Measurements from ENCODE around the gene PPIA.

PPIA gene

DNA sequence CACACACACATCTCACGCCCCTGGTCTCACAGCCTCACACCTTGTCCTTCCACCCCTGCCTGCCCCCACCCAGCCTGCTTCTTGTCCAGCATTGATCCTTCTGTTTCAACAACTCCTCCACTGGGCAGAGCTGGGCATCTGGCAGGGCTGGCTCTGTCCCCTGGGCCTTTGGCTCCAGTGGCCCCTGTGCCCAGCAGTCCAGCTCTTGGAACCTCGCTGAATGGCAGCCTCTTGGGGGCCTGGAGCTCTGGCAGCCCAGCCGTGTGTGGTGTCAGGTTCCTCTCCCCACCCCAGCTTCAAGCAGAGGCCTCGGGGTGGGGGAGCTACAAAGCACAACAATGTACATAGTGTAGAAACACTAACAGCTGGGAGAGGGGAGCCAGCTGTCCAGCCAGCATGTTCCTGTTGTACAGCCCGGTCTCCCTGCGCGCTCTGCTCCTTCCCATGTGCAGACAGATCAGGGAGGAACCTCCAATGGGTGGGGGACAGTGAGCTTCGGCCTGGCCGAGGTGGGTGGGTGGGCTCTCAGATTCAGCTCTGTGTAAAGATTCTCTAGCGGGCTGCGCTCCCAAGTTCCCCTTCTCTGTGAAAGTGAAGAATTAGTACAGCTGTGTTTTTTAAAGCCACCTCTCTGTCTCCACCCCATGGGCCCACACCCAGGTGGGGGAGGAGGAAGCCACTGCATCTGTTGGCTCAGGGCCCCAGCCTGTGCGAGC lies 28.4 kb upstream of the PPIA start:
- TF ChIP-seq GATA3 (IDR thresholded peaks at IDR 0.05; ENCODE audit: low read depth, low read length) = no peak
- no peak for TF ChIP-seq GATA2 (IDR thresholded peaks at IDR 0.05; ENCODE audit: low read depth, low read length)

DNA sequence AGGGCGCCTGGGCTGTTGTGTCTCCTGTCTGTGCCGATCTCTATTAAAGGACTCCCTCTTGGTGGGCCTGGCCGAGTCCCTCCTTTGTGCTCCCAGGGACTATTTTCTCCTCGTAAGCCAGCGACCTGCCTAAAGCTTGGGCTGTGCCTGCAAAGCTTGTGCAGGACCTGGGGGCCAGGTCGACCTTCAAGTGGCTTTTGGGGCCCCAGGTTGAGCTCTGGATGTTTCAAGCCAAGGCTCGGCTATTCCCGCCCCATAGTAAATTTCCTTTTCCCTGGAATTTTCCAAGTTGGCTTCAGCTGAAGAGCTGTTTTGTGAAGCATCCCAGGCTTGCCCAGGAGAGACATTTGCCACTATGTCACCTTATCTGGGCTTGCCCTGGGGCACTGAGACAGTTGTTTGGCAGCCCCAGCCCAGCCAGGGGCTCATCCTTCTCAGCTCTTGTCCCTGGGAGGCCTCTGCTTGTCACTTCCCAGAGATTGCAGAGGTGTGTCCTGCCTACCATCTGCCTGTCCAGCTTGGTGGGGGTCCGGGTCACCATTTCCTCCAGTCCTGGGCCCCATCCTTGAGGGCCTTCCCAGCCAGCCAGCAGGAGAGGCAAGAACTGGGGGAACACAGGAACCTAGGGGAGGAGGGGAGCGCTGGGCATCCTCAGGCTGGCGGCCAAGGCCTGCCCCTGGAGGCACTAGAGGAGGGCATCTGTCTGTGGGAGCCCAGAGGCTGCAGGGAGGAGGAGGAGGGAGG lies 27.7 kb upstream of the PPIA start:
- no peak for TF ChIP-seq GATA3 (IDR thresholded peaks at IDR 0.05; ENCODE audit: low read depth, low read length)
- TF ChIP-seq GATA2 (IDR thresholded peaks at IDR 0.05; ENCODE audit: low read depth, low read length) = no peak

DNA sequence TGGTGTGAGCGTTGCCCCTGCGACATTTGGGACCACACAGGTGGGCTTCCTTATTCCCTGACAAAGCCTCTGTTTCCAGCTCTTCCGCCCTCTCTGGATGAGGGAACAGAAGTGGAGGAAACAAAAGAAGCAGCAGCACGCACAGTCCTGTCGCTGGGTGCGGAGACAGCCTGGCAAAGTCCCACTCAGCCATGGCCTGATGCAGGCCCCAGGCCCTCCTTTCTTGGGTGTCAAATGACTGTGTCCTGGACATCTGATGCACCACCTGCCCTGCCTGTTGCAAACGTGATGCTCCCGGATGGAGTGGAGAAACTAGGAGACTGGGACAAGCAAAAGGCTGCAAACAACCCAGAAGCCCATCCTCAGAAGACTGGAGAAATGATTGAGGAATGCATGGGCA lies 27.1 kb upstream of the PPIA start:
- TF ChIP-seq GATA3 (IDR thresholded peaks at IDR 0.05; ENCODE audit: low read depth, low read length) (no peak), GATA2 (IDR thresholded peaks at IDR 0.05; ENCODE audit: low read depth, low read length) (no peak)

DNA sequence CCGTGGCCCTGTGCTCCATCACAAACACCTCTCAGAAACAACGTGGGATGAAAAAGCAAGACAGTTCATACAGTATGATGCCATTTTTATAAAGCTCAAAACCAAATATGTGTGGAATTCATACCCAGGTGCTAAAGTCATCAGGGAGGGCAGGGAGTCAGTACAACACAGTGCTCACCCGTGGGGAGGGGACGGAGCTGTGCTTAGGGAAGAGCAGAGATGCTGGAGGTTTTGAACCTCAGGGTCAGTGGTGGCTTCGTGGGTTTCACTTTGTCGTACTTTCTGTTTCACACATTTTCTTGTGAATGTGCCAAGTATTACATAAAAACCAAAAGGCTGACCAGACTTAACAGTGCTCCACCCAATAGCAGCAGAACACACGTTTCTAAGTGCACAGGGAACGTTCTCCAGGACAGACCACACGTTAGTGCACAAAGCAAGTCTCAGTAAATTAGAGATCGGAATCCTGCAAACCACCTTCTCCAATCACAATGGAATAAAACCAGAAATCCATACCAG lies 26.6 kb upstream of the PPIA start:
- no peak for TF ChIP-seq GATA2 (IDR thresholded peaks at IDR 0.05; ENCODE audit: low read depth, low read length)
- no peak for TF ChIP-seq GATA3 (IDR thresholded peaks at IDR 0.05; ENCODE audit: low read depth, low read length)

DNA sequence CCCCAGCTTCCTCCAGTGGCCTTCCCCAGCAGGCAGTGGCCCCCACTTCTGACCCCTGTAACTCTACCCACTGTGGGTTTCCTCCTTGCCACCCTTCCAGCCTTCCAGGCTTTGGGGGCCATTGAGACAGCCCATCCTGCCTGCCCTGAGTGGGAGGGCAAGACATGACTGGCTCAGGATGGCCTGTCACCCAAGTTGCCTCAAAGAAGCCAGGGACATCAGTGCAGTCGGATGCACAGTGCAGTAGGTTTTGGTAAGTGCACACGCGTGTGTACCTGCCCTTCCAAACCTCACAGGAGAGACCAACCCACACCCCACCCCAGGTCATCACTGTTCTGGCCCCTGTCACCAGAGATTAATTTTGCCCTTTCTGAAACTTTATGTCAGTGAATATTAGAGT lies 25.1 kb upstream of the PPIA start:
- TF ChIP-seq GATA3 (IDR thresholded peaks at IDR 0.05; ENCODE audit: low read depth, low read length) (no peak), GATA2 (IDR thresholded peaks at IDR 0.05; ENCODE audit: low read depth, low read length) (no peak)

DNA sequence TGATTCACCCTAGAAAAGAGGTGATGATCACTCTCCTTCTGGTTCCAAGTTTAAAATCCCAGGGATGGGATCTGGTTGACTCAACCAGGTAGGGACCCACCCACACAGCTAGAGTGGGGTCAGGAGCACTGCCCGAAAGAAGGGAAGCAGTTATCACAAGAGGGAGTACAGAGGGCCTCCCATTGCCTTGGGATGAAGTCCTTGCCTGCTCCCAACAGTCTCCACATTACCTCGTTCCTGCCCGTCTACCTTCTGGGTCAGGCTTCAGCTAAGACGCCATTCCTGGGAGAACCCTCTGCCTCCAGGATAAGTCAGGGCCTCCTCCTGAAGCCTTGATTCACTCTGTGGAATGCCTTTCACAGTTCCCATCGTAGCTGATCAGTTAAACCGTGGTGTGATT lies 24.0 kb upstream of the PPIA start:
- TF ChIP-seq GATA3 (IDR thresholded peaks at IDR 0.05; ENCODE audit: low read depth, low read length) (no peak), GATA2 (IDR thresholded peaks at IDR 0.05; ENCODE audit: low read depth, low read length) (no peak)

DNA sequence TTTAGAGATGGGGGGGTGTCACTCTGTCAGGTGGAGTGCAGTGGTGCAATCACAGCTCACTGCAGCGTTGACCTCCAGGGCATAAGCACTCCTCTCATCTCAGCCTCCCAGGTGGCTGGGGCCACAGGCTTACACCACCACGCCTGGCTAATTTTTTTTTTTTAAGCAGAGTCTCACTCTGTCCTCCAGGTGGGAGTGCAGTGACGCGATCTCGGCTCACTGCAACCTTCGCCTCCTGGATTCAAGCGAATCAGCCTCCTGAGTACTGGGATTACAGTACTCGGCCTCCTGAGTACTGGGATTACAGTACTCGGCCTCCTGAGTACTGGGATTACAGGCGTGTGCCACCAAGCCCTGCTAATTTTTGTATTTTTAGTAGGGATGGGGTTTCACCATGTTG lies 23.6 kb upstream of the PPIA start:
- no peak for TF ChIP-seq GATA3 (IDR thresholded peaks at IDR 0.05; ENCODE audit: low read depth, low read length)
- no peak for TF ChIP-seq GATA2 (IDR thresholded peaks at IDR 0.05; ENCODE audit: low read depth, low read length)

DNA sequence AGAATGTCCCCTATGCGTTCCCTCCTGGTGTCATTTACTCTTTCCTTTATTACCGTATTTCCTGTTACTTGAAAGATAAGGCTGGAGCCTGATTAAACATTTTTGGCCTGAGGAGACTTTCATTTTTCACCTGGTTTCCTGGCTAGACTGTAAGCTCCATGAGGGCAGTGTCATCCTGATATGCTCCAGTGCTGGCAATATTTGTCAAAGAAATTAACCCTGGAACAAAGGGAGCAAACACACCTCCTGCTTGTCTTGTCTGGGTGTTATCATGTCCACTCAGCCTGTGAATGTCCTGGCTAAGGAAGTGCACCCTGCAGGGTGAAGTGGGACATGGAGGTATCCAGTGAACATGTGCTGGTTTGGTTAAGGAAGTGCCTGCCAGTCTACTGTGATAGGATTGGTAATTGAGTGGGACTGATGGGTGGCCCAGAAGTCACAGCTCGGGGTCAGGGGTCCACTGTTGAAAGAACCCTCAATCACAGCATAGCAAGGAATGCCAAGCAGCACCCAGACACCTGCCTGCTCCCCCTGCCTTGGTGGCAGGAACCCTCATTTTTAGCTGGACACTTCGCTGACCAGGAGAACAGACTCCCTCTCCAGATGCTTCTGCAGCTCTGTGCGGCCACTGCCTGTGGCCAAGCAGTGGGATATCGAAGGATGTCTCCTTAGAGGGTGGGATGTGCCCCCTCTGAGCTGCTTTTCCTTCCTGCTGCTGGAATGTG lies 20.9 kb upstream of the PPIA start:
- no peak for TF ChIP-seq GATA3 (IDR thresholded peaks at IDR 0.05; ENCODE audit: low read depth, low read length)
- TF ChIP-seq GATA2 (IDR thresholded peaks at IDR 0.05; ENCODE audit: low read depth, low read length) = no peak

DNA sequence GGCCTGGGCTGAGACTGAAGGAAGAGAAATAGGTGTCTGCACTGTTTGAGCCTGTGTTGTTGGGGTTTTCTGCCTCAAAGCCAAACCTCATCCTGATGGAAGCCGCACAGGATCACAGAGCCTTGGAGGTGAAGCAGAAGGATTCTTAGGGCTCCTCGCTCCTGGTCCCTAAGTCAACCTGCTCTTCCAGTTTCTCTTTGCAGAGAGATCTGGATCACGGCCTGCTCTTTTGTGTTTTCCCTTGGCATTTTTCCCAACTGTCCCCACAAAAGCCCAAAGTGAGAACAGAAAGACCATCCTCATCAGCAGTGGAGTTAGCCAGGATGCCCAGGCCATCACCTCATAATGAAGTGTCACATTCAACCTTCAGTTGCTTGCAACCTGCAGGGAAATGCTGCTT lies 20.3 kb upstream of the PPIA start:
- TF ChIP-seq GATA3 (IDR thresholded peaks at IDR 0.05; ENCODE audit: low read depth, low read length) (no peak), GATA2 (IDR thresholded peaks at IDR 0.05; ENCODE audit: low read depth, low read length) (no peak)

DNA sequence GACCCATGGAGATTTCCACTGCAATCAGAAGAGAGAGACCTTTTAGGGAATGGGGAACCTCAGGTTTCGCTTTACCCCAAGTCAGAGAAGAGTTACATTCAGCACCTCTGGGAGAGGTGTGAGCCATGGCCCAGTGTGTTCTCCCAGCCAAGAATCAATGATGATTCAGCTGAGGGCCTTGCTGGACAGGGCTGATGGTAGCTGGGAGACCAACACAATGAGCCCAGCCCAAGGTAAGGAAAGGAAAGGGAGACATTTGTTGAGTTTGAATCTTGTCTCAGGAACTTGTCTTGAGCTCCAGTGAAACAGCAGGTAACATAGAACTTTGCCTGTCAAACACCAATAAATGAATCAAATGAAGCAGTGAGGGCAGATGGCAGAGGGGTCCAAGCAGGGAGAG lies 14.0 kb upstream of the PPIA start:
- TF ChIP-seq GATA2 (IDR thresholded peaks at IDR 0.05; ENCODE audit: low read depth, low read length) = no peak
- TF ChIP-seq GATA3 (IDR thresholded peaks at IDR 0.05; ENCODE audit: low read depth, low read length) = no peak

DNA sequence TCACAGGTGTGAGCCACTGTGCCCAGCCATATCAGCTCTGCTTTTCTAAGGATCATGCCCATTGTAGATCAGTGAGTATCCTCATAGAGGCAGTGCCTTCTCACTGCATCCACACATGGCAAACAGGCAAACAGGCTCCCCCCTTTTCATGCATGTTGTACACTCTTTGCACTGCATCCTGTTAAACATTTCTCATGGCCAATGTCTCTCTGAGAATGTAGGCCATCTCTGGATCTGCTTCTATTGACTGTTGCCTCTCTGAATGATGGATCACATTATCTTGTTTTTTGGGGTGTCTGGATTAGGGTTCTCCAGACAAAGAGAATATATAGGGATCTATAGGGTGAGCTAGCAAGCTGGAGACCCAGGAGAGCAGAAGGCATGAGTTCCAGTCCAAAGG lies 13.1 kb upstream of the PPIA start:
- TF ChIP-seq GATA2 (IDR thresholded peaks at IDR 0.05; ENCODE audit: low read depth, low read length) (no peak), GATA3 (IDR thresholded peaks at IDR 0.05; ENCODE audit: low read depth, low read length) (no peak)

DNA sequence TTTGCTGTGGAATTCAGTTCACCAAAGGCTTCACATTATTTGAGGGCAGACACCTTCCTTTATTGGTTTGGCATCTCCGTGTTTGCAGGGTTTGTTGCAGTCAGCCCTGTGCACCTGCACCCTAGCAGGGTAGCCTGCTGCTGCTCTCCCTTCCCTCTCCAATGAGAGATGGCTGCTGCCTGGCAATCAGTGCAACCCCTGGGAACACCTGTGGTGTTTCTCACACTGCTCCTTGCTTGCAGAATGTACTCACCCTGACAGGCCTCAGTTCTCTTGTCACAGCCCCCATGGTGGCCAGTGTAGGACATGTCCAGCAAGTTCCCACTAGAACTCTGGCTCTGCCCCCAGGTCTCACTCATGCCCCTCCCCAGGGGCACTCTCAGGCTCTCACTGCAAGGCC lies 12.1 kb upstream of the PPIA start:
- no peak for TF ChIP-seq GATA2 (IDR thresholded peaks at IDR 0.05; ENCODE audit: low read depth, low read length)
- TF ChIP-seq GATA3 (IDR thresholded peaks at IDR 0.05; ENCODE audit: low read depth, low read length) = no peak

DNA sequence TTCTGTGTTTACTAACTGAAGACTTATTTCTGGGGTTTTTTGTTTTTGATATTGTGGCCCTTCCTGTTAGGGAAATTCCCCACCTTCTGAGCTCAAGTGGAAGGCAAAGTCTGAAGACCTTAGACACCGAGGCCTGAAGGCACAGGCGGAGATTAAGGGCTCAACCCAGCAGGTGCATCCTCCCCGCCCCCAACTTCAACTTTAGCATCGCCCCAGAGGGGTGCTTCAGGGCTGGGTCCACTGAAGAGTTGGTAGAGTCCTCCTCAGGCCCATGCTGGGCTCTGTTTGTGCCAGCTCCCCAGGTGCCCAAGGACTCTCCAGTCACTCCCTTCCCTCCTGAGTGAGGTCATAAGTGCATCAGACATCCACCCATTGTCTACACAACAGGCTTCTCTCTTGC lies 9.4 kb upstream of the PPIA start:
- TF ChIP-seq GATA3 (IDR thresholded peaks at IDR 0.05; ENCODE audit: low read depth, low read length) = no peak

DNA sequence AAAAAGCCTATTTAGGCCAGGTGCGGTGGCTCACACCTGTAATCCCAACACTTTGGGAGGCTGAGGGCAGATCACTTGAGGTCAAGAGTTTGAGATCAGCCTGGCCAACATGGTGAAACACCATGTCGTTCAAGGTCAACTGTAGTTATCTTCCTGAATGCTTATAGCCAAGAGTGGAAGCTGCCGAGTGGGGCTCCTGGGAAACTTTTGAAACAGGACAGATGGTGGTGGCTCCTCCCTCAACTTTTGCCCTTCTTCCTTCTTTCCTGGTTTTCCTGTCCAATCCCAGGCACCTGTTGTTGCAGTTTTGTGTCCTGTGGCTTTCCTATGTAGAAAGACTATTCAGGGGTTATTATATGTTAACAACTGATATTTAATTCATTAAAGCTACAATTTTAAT lies 8.7 kb upstream of the PPIA start:
- TF ChIP-seq GATA2 (IDR thresholded peaks at IDR 0.05; ENCODE audit: low read depth, low read length) (no peak), GATA3 (IDR thresholded peaks at IDR 0.05; ENCODE audit: low read depth, low read length) (no peak)

DNA sequence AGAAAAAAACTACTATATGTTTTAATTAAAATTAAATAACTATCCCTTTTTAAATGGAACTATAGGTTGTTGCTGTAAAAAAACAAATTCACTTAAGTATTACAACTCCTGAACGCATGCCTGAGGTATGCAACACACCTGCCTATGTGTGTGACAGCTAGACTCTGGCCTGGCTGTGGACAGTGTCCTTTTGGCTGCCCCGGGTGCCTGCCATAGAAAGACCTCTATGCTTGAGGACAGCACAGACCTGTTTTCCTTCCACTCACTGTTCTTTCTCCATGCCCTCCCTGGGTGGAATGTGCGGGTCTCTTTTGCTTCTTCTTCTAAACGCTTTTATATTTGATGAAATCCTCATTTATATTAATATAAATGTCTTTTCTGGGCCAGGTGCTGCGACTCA lies 6.5 kb upstream of the PPIA start:
- no peak for TF ChIP-seq GATA2 (IDR thresholded peaks at IDR 0.05; ENCODE audit: low read depth, low read length)
- no peak for TF ChIP-seq GATA3 (IDR thresholded peaks at IDR 0.05; ENCODE audit: low read depth, low read length)
